Embryonic facial prominence (tissue), 1 donor: ENCODE measurements around the gene SCUBE1.

Experiments used
- DNase-seq: peaks from one replicate; pipeline ENCODE4 v3.0.0-alpha.2; 2016; ENCODE audit errors: extremely low spot score

Gene SCUBE1

DNA sequence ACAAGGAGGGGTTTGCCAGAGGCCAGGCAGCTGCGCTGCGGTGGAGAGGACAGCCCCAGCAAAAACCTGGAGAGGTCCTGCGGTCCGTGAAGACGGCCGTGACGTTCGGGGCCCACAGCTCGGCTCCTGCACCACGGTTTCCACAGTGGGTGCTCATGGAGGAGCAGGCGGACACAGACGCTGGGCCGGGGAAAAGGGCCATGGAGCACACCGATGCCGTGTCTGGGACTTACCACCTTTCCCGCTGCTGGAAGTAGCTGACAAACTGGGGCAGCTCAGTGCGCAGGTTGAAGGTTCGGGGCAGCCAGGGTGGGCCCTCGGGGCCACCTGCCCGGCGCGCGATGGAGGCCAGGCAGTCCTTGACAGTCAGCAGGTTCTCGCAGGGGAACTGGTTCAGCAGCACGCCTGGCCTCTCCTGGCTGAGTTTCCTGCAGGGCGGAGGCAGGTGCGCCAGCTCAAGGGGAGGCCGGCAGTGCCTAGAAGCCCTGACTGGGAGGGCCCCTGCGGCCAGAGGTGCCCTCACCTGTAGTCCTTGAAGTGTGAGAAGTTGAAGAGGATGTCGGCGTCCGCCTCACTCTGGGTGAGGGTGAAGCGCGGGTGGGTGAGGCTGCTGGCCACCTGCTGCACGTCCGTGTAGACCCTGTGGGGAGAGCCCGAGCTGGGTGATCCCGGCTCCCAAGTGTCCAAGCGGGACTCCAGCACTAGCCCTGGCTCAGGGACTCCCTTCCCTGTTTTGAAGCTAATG, 169.0 kb downstream of the SCUBE1 start:
- no peak for DNase-seq

GRCh38 chr22:43173566-43173965, 169.6 kb downstream of the SCUBE1 start:
- DNase-seq = no peak

- no peak for DNase-seq
These were observed 171.0 kb downstream of the SCUBE1 start for GRCh38 chr22:43172191-43172590.

GRCh38 chr22:43171607-43172006, 171.6 kb downstream of the SCUBE1 start:
- no peak for DNase-seq

GRCh38 chr22:43171019-43171491, 172.1 kb downstream of the SCUBE1 start:
- DNase-seq = no peak

- no peak for DNase-seq
These were observed 173.1 kb downstream of the SCUBE1 start for GRCh38 chr22:43170131-43170480.

GRCh38 chr22:43169310-43170130, 173.7 kb downstream of the SCUBE1 start:
- DNase-seq = no peak

- no peak for DNase-seq
These were observed 174.5 kb downstream of the SCUBE1 start for GRCh38 chr22:43168471-43169309.

DNA sequence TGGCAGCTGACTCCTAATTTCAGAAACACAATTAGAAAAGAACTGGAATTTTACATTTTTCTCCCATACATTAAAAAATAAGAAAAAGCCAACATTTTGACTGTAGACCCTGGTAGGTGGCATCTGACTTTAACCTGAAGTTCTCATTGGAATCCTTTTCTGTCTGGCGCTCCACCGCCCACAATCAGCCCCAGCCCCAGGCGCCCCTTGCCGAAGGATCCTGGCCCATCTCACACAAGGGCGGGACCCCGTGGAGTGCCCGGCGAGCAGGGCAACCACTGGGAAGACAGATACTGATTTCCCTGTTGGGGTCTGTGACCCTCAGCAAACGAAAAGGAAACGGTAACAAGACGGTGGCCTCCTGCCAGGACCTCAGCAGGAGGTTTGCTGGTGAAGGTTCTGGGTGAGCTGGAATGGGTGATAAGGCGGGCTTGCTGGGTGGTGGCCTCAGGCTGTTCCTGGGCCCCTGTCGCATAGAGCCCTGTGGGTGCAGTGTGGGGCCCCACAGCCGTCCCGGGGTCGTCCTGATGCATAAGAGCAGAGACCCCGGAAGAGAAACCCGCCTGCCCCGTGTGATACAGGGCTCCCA, 176.1 kb downstream of the SCUBE1 start:
- no peak for DNase-seq

DNA sequence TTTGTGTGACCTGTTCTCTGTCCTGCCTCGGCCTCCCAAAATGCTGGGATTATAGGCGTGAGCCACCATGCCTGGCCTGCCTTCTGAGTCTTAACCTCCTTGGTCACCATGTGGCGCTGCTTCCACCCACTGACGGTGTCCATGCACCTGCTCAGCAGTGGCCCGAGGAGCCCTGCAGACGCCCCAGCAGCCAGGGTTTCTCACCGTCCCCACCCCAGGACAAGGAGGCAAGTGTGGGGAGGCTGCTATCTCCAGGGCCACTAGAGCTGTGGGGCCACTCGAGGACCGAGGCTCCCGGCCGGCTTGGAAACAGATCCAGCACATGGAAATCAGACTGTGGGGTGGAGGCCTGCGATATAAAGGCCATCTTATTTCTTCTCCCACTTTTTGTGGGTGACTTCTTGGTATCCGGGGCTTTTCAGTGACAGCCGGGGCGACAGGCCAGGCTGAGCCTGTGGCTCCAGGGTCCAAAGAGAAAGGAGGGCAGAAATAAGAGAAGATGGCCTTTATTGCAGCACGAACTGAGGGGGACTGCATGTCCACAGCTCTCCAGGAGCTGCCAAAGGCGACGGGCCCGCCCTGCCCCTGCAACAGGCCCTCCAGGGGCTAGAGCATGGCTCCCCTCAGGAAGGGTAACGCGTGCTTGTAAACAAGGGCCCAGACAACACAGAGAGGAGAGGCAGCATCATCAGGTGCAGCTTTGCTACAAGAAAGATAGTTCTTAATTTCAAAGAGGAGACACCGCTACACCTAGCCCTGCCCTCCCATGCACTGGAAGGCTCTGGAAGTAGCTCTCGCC, 176.8 kb downstream of the SCUBE1 start:
- no peak for DNase-seq

DNA sequence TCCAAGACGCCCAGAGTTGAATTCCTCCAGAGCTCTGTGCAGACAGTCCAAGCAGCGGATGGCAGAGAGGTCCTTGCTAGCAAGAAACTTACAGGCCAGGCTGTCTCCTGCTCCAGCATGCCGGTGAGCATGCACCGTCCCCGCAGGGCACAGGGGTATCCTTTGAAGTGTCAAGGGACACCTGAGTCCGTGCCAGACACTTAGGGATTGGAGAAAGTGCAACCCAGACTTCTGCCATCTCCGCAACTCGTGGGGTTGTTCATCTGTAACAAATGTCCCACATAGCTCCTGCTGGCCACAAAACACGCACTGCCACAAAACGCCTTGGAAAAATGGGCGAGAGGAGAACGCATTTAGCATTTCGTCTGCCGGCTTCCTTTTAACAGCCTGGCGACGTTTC, 178.5 kb downstream of the SCUBE1 start:
- DNase-seq = no peak

DNA sequence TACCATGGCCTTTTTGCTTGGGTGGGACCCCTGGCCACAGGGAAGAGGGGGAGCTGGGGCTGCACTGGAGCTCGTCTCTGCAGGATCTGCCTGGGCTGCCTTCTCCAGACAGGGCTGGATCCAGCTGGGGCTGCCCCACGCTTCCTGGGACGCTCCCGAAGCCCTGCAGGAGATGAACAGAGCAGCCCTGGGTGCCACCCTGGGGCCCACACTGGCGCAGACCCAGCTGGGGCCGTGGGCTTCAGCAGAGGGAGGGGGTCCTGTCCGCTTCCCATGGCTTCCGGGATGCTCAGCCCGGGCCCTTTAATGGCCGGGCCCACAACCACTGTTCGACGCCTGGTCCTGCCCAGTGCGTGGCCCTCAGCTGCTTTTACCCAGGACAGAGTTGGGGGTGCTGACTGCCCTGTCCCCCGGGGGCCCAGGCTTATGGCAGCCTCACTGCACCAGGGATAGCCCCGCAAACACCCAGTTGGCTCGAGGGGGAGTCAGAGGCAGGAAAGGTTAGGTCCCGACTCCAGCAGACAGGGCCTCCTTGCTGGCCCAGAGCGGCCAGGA, 179.9 kb downstream of the SCUBE1 start:
- no peak for DNase-seq

GRCh38 chr22:43162412-43163150, 180.6 kb downstream of the SCUBE1 start:
- no peak for DNase-seq

DNA sequence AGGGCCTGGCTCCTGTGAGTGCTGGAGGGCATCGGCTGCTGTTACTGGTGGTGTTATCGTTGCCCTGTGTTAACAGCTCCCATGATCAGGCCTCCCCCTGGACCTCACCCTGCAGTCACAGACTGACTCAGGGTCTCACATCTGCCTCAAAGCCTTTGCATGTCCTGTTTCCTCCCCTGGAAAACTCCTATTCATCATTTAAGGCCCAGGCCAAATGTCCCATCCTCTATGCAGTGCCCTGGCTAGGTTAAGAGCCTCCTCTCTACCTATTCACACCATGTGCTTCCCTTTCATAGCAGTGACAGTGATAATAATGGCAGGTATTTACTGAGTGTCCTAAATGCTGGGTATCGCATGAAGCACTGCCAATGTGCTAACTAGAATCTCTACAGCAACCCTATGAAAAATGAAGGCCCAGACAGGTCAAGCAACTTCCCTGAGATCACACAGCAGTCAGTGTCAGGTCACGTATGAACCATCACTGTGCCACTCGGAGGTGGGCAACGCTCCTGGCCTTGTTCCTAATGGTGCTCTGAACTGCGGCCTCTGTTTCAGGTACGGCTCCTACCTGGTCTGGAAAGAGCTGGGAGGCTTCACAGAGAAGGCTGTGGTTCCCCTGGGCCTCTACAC, 182.6 kb downstream of the SCUBE1 start:
- no peak for DNase-seq

GRCh38 chr22:43159484-43160178, 183.5 kb downstream of the SCUBE1 start:
- no peak for DNase-seq

- no peak for DNase-seq
These were observed 184.2 kb downstream of the SCUBE1 start for GRCh38 chr22:43158778-43159483.

- no peak for DNase-seq
These were observed 185.2 kb downstream of the SCUBE1 start for GRCh38 chr22:43157874-43158546.

GRCh38 chr22:43156413-43156812, 186.8 kb downstream of the SCUBE1 start:
- no peak for DNase-seq
